ENCODE data around the gene COL28A1.
"Not testable (repeated sequence)": the region's sequence is repeated elsewhere in the genome, so short reads cannot be mapped to it uniquely, and the experiment has no call there.

The COL28A1 gene

GRCh38 chr7:7464991-7465765, 70.5 kb downstream of the COL28A1 start:
- not testable (repeated sequence) for DNase-seq (ENCODE audit: low read depth)

DNA sequence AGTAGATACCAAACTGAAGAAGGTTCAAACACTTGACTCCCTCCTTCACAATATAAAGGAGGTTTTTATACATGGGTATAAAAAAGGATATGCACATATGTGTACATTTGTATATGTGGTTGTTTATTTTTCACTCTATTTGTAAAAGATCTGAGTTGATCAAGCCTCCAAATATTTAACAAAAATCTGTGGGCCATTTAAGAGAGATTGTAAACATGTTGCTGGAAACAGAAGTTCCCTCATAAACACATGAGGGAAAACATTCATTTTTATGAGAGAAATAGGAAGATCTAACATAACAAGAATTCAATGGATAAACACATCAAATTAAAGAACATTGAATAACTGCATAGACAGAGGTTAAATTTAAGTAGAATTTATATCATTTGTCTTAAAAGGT, 81.7 kb downstream of the COL28A1 start:
- no peak for DNase-seq (ENCODE audit: low read depth)

GRCh38 chr7:7452652-7453051, 83.0 kb downstream of the COL28A1 start:
- no peak for DNase-seq (ENCODE audit: low read depth)

GRCh38 chr7:7452119-7452518, 83.6 kb downstream of the COL28A1 start:
- no peak for DNase-seq (ENCODE audit: low read depth)

DNA sequence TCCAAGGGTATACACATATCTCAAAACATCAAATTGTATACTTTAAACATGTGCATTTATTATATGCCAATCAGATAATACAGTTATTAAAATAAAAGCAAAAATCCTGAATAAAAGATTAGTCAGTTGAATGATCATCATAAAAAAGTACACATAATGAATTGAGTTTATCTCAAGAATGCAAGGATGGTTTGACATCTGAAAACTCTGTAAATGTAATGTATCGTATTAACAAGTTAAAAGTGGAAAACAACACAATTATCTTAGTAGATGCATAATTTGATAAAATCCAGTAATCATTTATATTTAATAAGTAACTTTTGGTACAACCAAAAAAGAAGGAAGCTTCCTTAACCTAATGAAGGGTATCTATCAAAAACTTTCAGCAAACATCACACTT, 86.6 kb downstream of the COL28A1 start:
- DNase-seq (ENCODE audit: low read depth), result no peak

DNA sequence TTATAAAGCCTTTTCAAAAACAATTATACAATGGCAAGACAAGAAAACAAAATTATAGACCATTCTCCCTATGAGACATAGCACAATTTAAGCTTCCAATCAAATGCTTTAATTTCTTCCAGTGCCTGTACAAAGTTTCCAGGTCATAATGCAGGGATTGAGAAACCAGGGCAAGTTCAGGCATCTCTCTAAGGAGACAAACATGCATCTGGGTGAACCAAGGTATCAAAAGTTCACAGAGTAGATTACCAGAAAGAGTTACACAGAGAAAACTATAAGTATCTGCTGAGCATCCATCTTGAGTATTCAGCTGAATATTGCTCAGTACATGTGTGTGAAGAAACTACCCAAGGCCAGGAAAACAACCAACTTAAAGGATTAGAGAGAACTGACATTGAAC, 89.1 kb downstream of the COL28A1 start:
- no peak for DNase-seq (ENCODE audit: low read depth)

GRCh38 chr7:7443806-7444350, 91.8 kb downstream of the COL28A1 start:
- DNase-seq (ENCODE audit: low read depth), result no peak

DNA sequence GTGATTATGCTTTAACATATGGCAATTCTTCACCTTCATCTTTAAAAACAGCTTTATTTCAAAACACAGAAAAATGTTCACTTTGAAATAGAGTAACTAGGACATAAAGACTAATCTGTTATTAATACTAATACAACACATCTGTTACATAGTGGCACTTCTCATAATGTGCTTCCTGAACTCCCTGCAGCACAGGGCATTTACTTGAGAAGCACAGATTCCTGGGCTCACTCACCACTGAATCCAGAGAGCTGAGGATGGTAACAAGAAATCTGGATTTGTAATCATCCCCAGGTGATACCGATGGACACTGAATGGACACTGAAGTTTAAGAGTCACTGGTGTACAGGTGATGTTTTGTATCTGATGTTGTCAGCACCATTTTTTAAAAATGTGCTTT, 96.1 kb downstream of the COL28A1 start:
- no peak for DNase-seq (ENCODE audit: low read depth)

DNA sequence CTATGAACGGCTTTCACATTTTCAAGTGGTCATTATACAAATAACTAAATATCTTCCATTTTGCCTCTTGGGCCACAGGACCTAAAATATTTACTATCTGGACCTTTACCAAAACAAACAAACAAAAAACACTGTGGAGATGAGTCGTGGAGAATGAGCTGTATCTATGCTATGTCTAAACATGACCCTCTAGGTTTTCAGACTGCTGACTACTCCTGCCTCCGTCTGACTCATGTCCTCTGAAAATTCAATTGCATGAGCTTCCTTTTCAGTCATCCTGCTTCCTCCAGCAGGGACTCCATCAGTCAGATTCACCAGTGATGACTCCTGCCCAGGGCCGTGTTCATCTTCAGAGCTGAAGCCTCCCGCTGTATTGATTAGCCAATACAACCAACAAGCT, 96.8 kb downstream of the COL28A1 start:
- no peak for DNase-seq (ENCODE audit: low read depth)

DNA sequence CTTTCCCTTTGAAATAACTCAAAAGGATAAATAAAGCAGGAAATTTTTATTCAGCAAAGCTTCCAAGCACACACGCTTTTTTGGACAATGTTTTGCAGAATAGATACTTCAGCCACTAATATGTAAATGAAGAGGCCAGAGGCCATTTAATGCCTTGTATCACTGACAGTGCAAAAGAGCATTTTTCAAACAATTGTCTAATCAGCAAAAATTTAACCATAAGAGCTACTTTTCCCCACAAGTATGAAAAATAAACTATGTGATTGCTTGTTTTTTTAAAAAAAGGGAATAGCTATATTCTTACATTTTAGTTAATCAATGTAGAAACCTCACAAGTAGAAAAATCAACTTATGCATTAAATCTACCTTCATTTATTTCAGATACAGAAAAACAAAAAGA, 99.7 kb downstream of the COL28A1 start:
- DNase-seq (ENCODE audit: low read depth), result no peak

DNA sequence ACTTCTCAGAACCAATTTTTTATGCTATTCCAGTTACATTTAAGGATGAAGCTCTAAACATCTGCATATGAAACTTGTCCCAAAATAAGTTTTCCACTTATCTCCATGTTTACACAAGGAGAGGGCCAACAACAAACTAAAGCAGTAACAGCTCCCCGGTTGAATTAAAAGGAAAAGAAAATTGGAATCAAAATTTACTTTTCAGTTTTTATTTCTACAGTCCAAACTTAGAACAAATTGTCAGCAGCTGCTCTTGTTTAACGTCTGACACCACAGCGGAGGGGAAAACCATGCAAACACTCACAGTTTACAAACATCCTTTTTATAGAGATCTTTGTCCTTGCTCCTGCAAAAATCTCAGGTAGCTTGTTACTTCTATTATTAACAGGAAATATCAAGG, 101.3 kb downstream of the COL28A1 start:
- DNase-seq (ENCODE audit: low read depth), result no peak

DNA sequence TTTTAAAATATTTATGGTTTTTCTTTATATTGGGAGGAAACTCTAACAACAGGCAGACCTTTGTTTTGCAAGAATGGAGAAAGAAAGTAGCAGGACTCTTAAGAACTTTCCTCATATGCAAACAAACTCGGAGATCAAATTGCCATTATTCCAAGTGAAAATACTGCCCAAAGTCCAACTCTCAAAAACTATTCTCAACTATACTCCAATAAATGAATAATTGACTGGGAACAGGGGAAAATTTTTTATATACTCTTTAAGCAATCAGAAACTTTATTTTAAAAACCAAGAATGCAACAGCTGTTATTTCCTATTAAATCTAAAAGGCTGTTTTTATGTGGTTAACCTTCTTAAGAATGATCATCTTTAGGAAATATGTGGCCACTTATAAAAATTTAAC, 101.9 kb downstream of the COL28A1 start:
- DNase-seq (ENCODE audit: low read depth), result no peak

- DNase-seq (ENCODE audit: low read depth), result no peak
These were observed 102.7 kb downstream of the COL28A1 start for GRCh38 chr7:7432979-7433378.

- DNase-seq (ENCODE audit: low read depth), result no peak
These were observed 106.9 kb downstream of the COL28A1 start for GRCh38 chr7:7428806-7429205.

GRCh38 chr7:7427363-7427762, 108.3 kb downstream of the COL28A1 start:
- no peak for DNase-seq (ENCODE audit: low read depth)

DNA sequence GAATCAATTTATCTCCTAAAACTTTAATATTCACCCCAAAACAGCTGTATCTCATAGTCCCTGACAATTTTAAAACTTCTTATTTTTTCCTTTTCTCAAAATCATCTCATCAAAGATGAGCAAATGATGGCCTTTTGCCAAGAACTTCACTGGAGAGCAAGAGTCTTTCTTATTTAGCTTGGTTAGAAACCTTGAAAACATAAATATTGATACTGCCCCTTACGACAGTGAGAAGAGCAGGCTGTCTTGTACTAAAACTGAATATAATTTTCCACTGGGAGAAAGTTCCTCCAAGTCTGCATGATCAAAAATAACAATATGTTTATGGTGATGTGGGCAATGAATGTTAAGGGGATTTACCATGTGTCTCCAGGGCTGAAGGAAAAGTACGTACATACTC, 109.0 kb downstream of the COL28A1 start:
- no peak for DNase-seq (ENCODE audit: low read depth)

DNA sequence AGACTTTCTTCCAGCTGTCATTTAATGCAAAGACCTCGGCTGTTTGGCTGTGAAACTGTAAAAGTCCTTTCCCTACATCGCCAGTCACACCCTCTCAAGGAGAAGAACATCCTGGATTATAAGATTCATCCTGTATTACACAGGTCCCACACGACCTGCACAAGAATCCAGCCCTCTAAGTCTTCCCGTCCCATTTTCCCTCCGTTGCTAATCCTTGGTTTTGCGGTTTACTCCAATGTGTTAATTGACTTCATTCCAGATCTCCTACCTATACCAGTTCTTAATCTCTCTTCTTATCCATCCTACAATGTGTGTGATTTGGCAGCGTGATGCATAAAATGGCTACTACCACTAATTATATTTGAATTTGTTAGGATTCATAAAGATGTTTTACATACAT, 110.4 kb downstream of the COL28A1 start:
- no peak for DNase-seq (ENCODE audit: low read depth)

DNA sequence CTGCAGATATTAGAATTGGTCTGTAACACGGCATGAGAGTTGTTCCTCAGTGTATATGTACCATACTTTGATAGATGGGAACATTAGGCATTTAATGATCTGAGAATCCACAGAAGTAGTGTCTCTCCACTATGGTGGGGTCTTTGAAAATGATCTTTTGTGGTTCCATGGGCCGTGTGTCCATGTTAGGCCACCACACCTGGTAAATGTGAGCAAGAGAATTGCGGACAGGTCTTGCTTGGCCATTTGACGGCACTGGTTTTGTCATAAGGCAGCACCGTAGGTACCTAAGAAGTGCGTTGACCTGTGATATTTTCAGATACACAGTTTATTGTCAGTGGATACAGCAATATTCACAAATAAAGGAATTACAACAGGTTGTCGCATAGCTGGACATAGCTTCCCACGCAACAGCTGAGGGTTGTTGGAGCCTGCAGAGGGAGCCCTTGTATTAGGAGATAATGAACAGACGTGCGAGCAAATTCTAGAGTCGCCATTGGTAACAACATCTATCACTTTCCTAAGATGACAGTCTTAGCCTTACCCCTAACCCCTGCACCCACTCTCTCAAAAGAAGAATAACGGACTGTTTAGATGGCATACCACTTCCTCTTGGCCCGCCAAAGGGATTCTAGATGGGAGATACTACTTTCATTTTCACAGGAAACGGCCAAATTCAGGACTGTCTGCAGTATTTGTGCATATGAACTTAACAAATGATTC, 111.4 kb downstream of the COL28A1 start:
- DNase-seq (ENCODE audit: low read depth), result peak; percentile 9

DNA sequence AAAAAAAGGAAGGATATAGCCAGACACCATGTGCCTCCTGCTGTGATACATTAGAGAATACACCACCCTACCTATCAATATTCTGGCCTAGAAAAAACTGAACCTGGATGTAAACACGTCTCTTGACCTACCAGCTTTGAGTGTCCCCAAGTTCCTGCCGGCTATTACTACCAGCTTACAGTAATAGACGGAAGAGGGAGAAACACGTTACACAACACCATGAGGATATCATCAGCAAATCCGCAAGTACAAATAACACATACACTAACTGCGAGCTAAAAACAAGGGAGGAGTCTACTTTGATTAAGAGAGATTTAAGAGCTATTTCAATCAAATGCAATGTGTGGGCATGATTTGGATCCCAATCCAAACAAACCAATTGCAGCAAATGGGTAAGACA, 113.0 kb downstream of the COL28A1 start:
- no peak for DNase-seq (ENCODE audit: low read depth)

DNA sequence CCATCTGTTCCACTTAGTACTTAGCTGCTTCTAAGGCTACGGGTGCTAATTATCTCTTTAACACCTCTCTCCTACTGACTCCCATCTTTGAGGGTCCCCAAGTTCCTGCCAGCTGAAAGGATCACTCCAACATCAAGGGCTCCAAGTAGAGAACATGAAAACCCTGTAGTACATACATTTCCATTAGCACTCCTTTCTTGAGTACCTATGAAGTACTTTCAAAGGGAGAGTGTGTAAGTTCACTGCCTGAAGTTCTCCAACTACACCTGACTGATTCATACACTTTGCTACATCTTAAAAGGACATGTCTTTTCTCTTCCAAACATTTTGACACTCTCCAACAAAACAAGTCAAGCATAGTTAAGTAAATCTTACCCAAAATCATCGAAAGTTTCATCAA, 113.8 kb downstream of the COL28A1 start:
- no peak for DNase-seq (ENCODE audit: low read depth)

DNA sequence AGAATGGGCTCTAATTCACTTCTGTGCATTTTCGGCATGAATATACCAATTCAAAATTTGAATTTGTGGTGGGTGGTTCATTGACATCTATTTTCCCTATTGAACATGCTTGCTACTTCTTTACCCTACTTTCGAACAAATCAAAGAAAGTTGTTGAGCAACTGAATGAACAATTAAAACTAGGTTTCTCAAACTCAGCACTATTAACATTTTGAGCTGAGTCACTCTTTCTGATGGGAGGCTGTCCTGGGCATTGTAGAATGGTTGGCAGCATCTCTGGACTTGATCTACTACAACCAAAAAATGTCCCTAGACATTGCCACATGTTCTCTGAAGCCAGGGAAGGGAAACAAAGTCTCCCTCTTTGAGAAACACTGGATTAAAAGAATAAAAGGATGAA, 116.7 kb downstream of the COL28A1 start:
- DNase-seq (ENCODE audit: low read depth), result no peak

DNA sequence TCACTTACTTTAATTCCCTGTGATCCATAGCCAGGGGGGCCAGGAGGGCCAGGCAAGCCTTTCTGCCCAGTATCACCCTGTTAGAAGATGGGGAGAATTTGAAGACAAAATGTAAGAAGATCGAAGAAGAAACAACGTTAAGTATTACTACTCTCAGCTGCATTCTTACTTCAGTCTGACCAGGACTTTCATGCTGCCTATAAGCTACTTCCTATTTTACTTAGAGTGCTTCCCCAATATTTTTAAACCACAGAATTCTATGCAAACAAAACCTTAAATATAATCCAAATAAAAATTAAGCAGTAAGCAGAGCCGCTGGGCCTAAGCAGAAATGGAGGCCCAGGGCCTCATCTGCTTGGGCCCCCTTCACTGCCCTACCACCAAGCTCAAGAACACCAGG, 117.8 kb downstream of the COL28A1 start:
- no peak for DNase-seq (ENCODE audit: low read depth)

- no peak for DNase-seq (ENCODE audit: low read depth)
These were observed 118.3 kb downstream of the COL28A1 start for GRCh38 chr7:7417414-7417813.
